ENCODE data around the gene JAM2. TPM values are rescaled to one million over a fixed set of nuclear protein-coding genes. Genes with fewer than 3 reads are reported as not detected.
"Not testable (repeated sequence)": the region's sequence is repeated elsewhere in the genome, so short reads cannot be mapped to it uniquely, and the experiment has no call there.

The JAM2 gene
- total RNA-seq, 1 donor: 0.81 TPM

- not testable (repeated sequence) for DNase-seq (ENCODE audit: low read depth in 2 of 3, low spot score in 2 of 3)
Measured at GRCh38 chr21:25714066-25714465, 75.0 kb downstream of the JAM2 start.

GRCh38 chr21:25717491-25718147, 78.6 kb downstream of the JAM2 start:
- DNase-seq (ENCODE audit: low read depth in 2 of 3, low spot score in 2 of 3): peak in 2 of 3 donors; percentile 45 to 68

GRCh38 chr21:25721987-25722386, 82.9 kb downstream of the JAM2 start:
- DNase-seq (ENCODE audit: low read depth in 2 of 3, low spot score in 2 of 3): no peak

- peak in 2 of 3 donors; percentile 39 to 50 for DNase-seq (ENCODE audit: low read depth in 2 of 3, low spot score in 2 of 3)
Measured at GRCh38 chr21:25722631-25723030, 83.6 kb downstream of the JAM2 start.

- no peak for DNase-seq (ENCODE audit: low read depth in 2 of 3, low spot score in 2 of 3)
Measured at GRCh38 chr21:25732091-25732760, 93.2 kb downstream of the JAM2 start.

DNA sequence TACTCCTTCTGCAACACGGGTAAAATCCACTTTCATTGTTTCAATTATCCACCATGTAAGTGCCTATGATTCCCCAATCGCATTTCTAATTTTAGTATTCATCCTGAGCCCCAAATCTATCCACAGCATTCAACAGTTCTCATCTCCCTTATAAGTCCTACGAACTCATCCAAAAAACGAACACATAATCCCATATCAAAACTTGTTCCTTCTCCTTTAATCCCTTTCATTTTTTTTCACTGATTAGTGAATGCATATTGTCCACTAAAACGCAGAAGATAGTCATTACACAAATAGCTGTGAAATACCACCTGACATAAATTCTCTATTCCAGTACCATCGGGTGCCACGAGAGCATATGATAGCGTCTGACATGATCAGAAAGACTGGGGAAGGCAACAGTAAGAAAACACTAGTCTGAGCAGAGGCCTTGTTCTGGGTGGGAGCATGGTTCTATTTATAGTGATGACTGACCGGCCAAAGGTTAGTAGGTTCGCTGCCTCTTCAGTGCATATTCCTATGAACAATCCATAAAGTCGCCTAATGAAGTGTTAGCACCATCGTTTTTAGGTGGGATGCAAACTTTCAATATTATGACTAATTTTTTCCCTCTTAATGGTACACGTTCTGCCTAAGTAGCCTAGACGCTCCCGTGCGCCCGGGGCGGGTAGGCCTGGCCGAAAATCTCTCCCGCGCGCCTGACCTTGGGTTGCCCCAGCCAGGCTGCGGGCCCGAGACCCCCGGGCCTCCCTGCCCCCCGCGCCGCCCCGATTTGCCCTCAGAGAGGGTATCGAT, 95.0 kb downstream of the JAM2 start:
- DNase-seq (ENCODE audit: low read depth in 2 of 3, low spot score in 2 of 3): peak in 2 of 3 donors; percentile 23 to 50

DNA sequence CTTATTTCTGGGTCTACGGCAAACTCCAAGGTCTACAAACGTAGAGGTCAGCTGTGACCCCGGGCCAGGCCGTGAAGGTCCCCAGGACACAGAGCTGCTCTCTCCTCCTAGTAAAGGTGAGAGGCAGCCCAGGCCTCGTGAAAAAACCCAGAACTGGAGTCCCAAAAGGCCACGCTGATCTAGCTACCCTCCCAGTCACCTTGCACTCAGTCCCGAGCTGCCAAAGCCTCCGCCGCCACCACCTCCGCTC, 95.5 kb downstream of the JAM2 start:
- no peak for DNase-seq (ENCODE audit: low read depth in 2 of 3, low spot score in 2 of 3)

DNA sequence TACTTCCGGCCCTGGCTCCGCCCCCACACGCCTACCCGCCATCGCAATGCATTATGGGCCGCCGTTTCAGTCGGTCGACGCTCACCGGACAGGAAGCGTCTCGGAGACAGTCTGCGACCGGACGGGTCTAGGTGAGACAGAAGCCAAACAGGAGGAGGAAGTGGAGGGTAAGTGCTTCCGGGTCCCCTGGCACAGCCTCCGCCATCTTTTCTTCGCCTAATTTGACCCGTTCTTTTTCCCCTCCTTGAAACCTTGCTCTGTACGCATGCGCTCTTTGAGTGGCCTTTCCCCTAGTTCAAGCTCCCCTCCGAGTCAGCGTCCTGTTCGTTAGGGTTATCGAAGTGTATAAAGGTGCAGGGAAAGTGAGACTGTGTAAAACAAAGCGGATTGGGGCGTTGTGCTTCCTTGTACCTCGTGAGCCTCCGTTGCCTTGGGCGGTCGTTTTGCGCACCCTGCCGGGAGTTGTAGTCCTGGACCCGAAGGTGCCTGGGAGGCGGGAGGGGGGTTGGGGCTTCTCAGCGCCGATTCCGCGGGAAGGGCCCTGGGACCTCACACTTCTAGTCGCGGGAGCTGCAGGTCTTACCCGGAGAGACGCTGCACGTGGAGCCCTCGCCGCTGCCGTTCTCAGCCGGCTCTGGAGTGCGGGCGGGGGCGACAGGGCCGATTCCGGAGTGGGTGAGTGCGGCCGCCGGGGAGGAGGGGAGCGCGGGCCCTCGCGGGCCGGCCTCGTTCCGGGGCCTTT, 96.0 kb downstream of the JAM2 start, which contains the start of the genes ATP5PF and GABPA:
TSS of gene ATP5PF (minus strand) at position 1 of the 742 bp plus-strand sequence. CDS start 5,110 bp downstream, outside the sequence.
TSS of gene GABPA (plus strand) at position 69 of the 742 bp plus-strand sequence. CDS start 6,627 bp downstream, outside the sequence.
- DNase-seq (ENCODE audit: low read depth in 2 of 3, low spot score in 2 of 3): peak; percentile 93 to 99 (median 99)

DNA sequence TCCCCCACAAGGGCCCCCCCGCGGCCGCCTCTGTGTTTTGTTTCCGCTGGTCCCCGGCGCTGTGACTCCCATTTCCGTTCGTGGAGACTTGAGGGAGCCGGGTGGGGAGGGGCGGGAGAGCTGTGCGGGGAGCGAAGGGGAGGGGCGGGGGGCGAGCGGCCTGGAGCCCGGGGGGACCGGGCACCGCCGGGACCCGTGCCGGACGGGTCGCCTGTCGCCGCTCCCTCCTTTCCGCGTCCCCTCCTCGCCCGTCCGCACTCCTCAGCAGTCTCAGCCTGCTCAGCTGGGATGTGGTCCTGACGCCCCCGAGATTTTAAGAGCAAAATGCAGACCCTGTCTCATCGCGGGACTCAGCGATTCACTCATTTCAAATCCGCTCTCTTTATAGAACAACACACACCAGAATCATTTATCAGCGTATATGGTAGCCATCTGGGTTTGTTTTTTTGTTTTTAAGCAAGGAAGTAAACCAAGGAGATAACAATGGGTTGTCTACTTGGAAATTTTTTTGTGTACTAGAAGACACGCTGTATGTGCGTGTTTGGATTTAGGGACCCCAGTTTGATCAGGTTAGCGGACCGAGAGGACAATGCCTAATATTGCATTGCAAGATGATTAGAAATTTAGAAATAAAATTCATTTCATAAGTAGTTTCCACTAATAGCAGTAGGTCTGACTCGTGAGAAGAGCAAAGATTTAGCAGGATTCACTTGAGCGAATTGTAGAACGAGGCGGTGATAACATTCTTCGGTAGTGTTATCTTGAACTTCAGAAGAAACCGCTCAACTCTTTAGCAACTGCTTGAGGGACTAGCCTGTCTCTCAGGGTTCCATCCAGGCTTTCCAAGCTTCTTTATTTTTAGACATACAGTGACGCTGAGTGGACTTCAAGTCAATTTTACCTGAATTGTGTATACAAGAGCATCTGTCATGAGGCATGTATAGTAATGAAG, 96.9 kb downstream of the JAM2 start:
- DNase-seq (ENCODE audit: low read depth in 2 of 3, low spot score in 2 of 3): peak in 2 of 3 donors; percentile 23 to 59

- DNase-seq (ENCODE audit: low read depth in 2 of 3, low spot score in 2 of 3): peak in 1 of 3 donors; percentile 38
Measured at GRCh38 chr21:25737421-25737820, 98.4 kb downstream of the JAM2 start.

GRCh38 chr21:25742900-25743299, 103.8 kb downstream of the JAM2 start:
- no peak for DNase-seq (ENCODE audit: low read depth in 2 of 3, low spot score in 2 of 3)

DNA sequence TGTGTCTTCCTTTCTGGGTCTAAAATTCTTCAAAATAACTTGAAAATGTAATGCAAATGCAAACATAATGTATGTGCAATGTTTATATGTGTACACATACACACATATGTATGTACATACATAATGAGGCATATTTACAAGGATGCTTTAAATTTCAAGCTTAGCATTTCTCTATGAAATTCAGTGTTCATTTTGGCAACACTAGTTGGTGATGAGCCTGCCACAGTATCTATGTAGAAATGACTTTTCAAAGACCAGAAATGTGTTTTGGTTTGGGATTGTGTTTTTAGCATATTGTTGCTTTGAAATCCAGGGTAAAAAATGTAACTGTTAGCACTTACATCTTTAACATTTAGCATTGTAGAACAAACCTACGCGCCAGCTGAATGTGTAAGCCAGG, 105.8 kb downstream of the JAM2 start:
- DNase-seq (ENCODE audit: low read depth in 2 of 3, low spot score in 2 of 3): no peak

DNA sequence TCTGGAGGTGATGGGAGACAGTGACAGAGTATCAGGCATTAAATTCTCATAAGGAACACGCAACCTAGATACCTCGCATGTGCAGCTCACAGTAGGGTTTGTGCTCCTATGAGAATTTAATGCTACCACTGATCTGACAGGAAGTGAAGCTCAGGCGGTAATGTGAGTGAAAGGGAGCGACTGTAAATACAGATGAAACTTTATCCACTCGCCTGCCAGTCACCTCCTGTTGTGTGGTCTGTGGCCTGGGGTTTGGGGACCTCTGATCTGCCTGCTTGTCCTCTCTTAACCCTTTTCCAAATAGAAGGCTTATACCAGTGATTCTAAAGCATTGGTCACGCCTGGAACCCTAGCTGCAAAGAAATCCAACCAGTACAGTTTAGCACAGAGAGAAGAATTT, 111.0 kb downstream of the JAM2 start:
- DNase-seq (ENCODE audit: low read depth in 2 of 3, low spot score in 2 of 3): peak in 1 of 3 donors; percentile 24

DNA sequence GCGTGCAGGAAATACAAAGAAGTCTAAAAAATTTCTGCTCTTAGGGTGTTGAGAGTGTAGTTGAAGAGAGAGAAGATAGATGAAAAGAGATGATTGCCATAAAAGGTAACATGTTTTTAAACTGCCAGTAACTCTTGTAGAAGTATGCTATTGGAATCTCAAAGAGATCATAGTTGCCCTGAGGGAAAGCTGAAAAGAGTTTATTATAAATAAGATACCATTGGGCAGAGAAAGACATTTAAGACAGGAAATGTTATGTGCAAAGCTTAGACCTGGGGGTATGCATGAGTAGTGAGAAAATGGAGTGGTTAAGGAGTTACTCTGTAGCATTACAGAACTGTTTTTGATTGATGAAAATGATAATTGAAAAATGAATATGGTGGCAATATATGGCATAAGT, 113.4 kb downstream of the JAM2 start:
- DNase-seq (ENCODE audit: low read depth in 2 of 3, low spot score in 2 of 3): no peak

DNA sequence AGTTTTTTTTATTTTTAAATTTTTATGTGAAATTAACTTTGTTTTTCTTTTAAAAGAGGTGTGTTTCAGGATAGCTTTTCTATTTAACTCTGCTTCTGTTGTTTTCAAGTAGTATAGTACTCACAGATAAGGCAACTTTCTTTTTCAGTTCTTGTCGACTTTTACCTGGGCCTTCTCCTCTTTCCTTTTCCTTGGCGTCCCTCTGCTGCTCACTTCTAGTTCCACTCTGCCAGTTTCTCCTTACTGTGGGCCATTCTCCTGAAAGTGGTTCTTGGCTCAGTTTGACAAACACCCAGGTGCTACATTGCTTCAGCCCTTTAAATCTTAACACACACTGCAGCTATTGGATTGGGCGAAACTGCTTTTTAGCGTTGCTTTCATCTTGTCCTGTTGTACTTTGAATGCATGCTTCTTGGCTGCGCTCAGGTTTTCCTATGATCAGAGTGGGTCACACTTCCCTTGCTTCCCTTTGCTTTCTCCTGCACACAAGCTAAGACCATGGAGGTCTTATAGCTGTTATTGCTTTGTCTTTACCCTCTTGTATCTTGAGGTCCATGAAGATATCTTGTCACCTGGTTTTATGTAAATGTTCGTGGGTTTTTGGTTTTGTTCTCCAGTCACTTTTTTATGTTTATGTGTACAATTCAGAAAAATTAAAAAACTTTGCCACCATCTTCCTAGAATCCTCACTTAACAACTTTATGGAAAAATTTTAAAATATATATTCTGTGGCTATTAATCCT, 117.3 kb downstream of the JAM2 start:
- DNase-seq (ENCODE audit: low read depth in 2 of 3, low spot score in 2 of 3): no peak

DNA sequence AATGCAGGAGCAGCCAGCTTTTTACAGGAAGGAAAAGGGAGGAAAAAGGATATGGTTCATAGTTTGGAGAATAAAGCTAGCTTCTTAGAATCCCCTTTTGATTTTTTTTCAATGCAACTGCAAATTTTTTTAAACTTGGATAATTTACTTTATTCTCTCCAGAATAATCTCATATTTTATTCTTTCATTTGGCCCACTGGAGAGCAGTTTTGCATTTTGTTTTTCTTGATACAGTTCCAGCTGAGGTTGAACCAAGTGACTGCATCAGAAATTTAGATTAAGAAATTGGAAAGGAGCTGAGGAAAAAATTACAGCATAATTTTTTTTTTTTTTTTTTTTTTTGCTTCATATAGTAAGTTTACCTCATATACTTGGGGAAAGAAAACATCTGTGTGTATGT, 118.5 kb downstream of the JAM2 start:
- DNase-seq (ENCODE audit: low read depth in 2 of 3, low spot score in 2 of 3): no peak

GRCh38 chr21:25759573-25759972, 120.5 kb downstream of the JAM2 start:
- DNase-seq (ENCODE audit: low read depth in 2 of 3, low spot score in 2 of 3): no peak

- DNase-seq (ENCODE audit: low read depth in 2 of 3, low spot score in 2 of 3): no peak
Measured at GRCh38 chr21:25760061-25760460, 121.0 kb downstream of the JAM2 start.

DNA sequence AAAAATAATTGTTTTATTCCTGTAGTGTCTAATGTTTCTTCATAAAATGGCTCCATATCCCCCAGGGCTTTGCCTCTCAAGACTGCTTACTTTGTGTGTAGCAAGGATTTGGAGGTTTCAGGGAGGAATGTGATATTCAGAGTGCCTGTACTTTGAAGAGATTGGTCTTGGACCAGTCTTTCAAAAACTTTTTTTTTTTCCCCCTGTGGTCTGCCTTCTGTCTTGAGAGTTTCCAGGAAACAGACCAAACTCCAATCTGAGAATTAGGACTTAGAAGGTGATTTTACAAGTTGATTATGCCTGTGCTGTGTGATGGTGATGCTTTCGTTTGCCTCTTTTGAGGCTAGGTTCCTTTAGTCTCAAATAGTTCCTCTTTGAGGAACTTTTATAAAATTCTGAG, 121.6 kb downstream of the JAM2 start:
- no peak for DNase-seq (ENCODE audit: low read depth in 2 of 3, low spot score in 2 of 3)

Data from hematopoietic multipotent progenitor cell (in vitro differentiated cells).